ENCODE measurements around the gene NR1H4. TPM values are rescaled to one million over a fixed set of nuclear protein-coding genes. Genes with fewer than 3 reads are reported as not detected.

NR1H4 gene
- total RNA-seq, 1 donor from 2014 or later: not detected

DNA sequence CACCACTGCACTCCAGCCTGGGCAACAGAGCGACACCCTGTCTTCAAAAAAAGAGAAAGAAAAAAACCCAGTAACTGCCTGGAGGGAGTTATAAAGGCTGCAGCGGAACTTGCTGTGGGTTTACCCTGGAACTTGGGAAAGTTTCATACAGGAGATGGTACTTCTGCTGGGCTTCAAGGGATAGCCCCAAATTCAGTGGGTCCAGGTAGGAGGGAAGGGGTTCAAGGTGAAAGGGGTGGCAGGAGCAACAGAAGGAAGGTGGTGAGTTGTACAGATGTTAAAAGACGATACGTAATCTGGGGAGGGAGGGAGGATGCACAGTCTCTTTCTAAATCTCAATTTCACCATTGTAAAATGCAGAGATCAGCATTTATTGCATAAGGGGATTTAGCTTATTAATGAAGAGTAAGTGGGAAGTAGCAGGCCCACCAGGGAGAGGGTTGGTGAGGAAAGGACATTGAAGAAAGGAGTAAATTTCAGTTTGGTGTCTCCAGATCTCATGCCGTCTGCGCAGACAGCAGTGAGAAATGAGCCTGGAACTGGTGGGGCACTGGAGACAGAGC lies 91.3 kb downstream of the NR1H4 start:
- no peaks in the 10 kb centered on the region for H3K36me3 ChIP-seq (ENCODE audit: insufficient read depth, low read length)
- H2AFZ ChIP-seq (ENCODE audit: low read depth, low read length): no peak overlapping the region
- H3K4me1 ChIP-seq (ENCODE audit: insufficient read depth, low read length): no peaks in the 10 kb centered on the region
- TF ChIP-seq EZH2 (IDR thresholded peaks at IDR 0.05; ENCODE audit: insufficient read depth, low read length): no peak
- TF ChIP-seq, protein P1, sequence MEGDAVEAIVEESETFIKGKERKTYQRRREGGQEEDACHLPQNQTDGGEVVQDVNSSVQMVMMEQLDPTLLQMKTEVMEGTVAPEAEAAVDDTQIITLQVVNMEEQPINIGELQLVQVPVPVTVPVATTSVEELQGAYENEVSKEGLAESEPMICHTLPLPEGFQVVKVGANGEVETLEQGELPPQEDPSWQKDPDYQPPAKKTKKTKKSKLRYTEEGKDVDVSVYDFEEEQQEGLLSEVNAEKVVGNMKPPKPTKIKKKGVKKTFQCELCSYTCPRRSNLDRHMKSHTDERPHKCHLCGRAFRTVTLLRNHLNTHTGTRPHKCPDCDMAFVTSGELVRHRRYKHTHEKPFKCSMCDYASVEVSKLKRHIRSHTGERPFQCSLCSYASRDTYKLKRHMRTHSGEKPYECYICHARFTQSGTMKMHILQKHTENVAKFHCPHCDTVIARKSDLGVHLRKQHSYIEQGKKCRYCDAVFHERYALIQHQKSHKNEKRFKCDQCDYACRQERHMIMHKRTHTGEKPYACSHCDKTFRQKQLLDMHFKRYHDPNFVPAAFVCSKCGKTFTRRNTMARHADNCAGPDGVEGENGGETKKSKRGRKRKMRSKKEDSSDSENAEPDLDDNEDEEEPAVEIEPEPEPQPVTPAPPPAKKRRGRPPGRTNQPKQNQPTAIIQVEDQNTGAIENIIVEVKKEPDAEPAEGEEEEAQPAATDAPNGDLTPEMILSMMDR (IDR thresholded peaks at IDR 0.05; ENCODE audit: insufficient read depth, low read depth, low read length): no peak
- Mint-ChIP-seq H3K27me3 (ENCODE audit: low read depth, unreplicated experiment) (no peaks in the 10 kb centered on the region), H3K4me1 (ENCODE audit: low read depth, unreplicated experiment) (peaks cover 7% of the 10 kb centered on the region), H3K27ac (ENCODE audit: unreplicated experiment) (no peak overlapping the region), H3K4me3 (ENCODE audit: unreplicated experiment) (no peak overlapping the region), H3K9me3 (ENCODE audit: unreplicated experiment) (no peaks in the 10 kb centered on the region), H3K36me3 (ENCODE audit: low read depth, unreplicated experiment) (no peaks in the 10 kb centered on the region)
- H3K4me2 ChIP-seq (ENCODE audit: low read length): no peak overlapping the region
- no peak overlapping the region for H3K27ac ChIP-seq (ENCODE audit: low read depth, low read length)
- no peaks in the 10 kb centered on the region for H3K9me3 ChIP-seq (ENCODE audit: insufficient read depth, low read depth, low read length)
- DNase-seq (ENCODE audit: low read depth) (no peak), FAIRE-seq (no peak)
- no peaks in the 10 kb centered on the region for H3K79me2 ChIP-seq (ENCODE audit: insufficient read depth, low read length)
- H3K9ac ChIP-seq (ENCODE audit: low read length): no peak overlapping the region
- H3K4me3 ChIP-seq (ENCODE audit: insufficient read depth, low read depth, low read length): no peak overlapping the region
- H4K20me1 ChIP-seq (ENCODE audit: insufficient read depth, low read length): no peaks in the 10 kb centered on the region
- H3K27me3 ChIP-seq (ENCODE audit: insufficient read depth, low read length): peaks cover 4% of the 10 kb centered on the region

DNA sequence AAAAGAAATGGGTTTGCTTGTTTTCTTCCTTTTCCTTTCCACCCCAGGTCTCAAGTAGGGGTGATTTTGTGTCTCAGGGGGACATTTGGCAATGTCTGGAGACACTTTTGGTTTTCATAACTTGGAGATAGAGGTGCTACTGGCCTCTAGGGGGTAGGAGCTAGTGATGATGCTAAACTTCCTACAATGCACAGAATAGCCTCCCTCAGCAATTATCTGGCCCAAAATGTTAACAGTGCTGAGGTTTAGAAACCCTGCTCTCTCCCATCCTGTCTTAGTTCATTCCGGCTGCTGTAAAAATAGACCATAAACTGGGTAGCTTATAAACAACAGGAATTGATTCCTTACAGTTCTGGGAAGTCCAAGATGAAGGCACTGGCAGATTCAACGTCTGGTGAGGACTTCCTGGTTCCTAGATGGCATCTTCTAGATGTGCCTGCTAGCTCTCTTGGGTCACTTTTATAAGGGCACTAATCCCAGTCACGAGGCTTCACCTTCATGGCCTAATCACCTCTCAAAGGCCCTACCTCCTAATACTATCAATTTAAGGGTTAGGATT lies 92.4 kb downstream of the NR1H4 start:
- peaks cover 4% of the 10 kb centered on the region for H3K27me3 ChIP-seq (ENCODE audit: insufficient read depth, low read length)
- H3K36me3 ChIP-seq (ENCODE audit: insufficient read depth, low read length): no peaks in the 10 kb centered on the region
- H3K4me3 ChIP-seq (ENCODE audit: insufficient read depth, low read depth, low read length): no peak overlapping the region
- H3K4me1 Mint-ChIP-seq (ENCODE audit: low read depth, unreplicated experiment): peaks cover 7% of the 10 kb centered on the region
- no peak overlapping the region for H3K27ac Mint-ChIP-seq (ENCODE audit: unreplicated experiment)
- H3K9me3 ChIP-seq (ENCODE audit: insufficient read depth, low read depth, low read length): no peaks in the 10 kb centered on the region
- H3K36me3 Mint-ChIP-seq (ENCODE audit: low read depth, unreplicated experiment): no peaks in the 10 kb centered on the region
- no peak overlapping the region for H3K9ac ChIP-seq (ENCODE audit: low read length)
- no peak overlapping the region for H3K4me2 ChIP-seq (ENCODE audit: low read length)
- H3K9me3 Mint-ChIP-seq (ENCODE audit: unreplicated experiment): no peaks in the 10 kb centered on the region
- DNase-seq (ENCODE audit: low read depth): no peak
- no peaks in the 10 kb centered on the region for H3K79me2 ChIP-seq (ENCODE audit: insufficient read depth, low read length)
- H4K20me1 ChIP-seq (ENCODE audit: insufficient read depth, low read length): no peaks in the 10 kb centered on the region
- no peak for FAIRE-seq
- H3K4me1 ChIP-seq (ENCODE audit: insufficient read depth, low read length): no peaks in the 10 kb centered on the region
- H3K27ac ChIP-seq (ENCODE audit: low read depth, low read length): no peak overlapping the region
- H3K27me3 Mint-ChIP-seq (ENCODE audit: low read depth, unreplicated experiment): peaks cover 3% of the 10 kb centered on the region
- H2AFZ ChIP-seq (ENCODE audit: low read depth, low read length): no peak overlapping the region
- H3K4me3 Mint-ChIP-seq (ENCODE audit: unreplicated experiment): no peak overlapping the region
- TF ChIP-seq EZH2 (IDR thresholded peaks at IDR 0.05; ENCODE audit: insufficient read depth, low read length): no peak
- TF ChIP-seq, protein P1 (IDR thresholded peaks at IDR 0.05; ENCODE audit: insufficient read depth, low read depth, low read length): peak; percentile 13

All from astrocyte (in vitro differentiated cells and primary cell).